Left ventricle myocardium inferior (tissue), 1 donor: ENCODE measurements around the gene LBX1. TPM values are rescaled to one million over a fixed set of nuclear protein-coding genes. Genes with fewer than 3 reads are reported as not detected.

Experiments
- DNase-seq: peaks from one replicate; pipeline ENCODE4 v3.0.0-alpha.2; 2020
- H3K27ac ChIP-seq: fragments of 200-600 bp; replicated peaks from 2 replicates; pipeline ENCODE4 v1.8.0; 2021
- H3K27me3 ChIP-seq: fragments of 200-600 bp; 2 replicates; pipeline ENCODE4 v1.8.0; 2021; ENCODE audit warnings: low read depth
- H3K36me3 ChIP-seq: fragments of 200-600 bp; 2 replicates; pipeline ENCODE4 v1.8.0; 2021
- H3K4me1 ChIP-seq: fragments of 200-600 bp; 2 replicates; pipeline ENCODE4 v1.8.0; 2021
- H3K4me3 ChIP-seq: fragments of 200-600 bp; 2 replicates; pipeline ENCODE4 v1.8.0; 2021; ENCODE audit warnings: mild to moderate bottlenecking, moderate library complexity
- H3K9me3 ChIP-seq: fragments of 200-600 bp; replicated peaks from 2 replicates; pipeline ENCODE4 v1.8.0; 2021
- intact Hi-C: fragments of 100-400 bp; cut with micrococcal nuclease; formaldehyde crosslinking; loops from one replicate; pipeline ENCODE4 v1.11.0; 2022
- total RNA-seq: library from RNA; stranded (reverse); fragmentation: NEBNext Ultra II Directional; extraction: Animal tissue kit (Norgen Biotek cat#: 25700); gene quantifications from one replicate; pipeline ENCODE4 v1.2.1, GENCODE V29; 2021
- TF ChIP-seq, protein P1 (sequence below): fragments of 200-600 bp; IDR thresholded peaks from 2 replicates; pipeline ENCODE4 v1.8.0; 2021; ENCODE audit warnings: antibody characterized with exemption, mild to moderate bottlenecking, borderline replicate concordance
- donor health status: DM: no; HTN: yes; CAD: no; lungs with severe emphysema.

LBX1 gene
- total RNA-seq, 1 donor from 2014 or later: not detected

DNA sequence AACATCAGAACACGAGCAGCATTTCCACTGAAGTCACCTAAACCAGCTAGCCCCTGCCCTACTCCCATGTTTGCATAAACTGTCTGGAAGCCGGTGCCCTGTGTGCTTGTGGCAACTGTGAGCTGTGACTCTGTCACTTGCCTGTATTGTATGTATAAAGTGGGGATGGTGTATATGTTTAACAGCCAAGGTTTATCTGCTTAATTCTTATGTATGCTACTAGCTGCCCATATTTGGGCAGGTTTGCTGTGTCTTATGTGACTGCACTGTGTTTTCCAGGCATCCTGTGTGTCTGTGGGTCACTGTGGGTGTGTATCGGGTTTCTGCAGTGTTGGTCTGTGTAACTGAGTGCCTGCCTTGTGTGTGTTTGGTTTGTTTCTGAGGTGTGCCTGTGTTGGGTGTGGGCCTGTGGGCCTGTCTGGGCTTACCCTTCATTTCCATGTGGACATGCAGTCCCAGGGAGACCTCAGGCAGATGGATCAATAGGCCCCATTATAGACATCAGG is 9.3 kb downstream of the LBX1 start:
- H3K4me1 ChIP-seq: peaks cover 58% of the 10 kb centered on the region
- TF ChIP-seq, protein P1, sequence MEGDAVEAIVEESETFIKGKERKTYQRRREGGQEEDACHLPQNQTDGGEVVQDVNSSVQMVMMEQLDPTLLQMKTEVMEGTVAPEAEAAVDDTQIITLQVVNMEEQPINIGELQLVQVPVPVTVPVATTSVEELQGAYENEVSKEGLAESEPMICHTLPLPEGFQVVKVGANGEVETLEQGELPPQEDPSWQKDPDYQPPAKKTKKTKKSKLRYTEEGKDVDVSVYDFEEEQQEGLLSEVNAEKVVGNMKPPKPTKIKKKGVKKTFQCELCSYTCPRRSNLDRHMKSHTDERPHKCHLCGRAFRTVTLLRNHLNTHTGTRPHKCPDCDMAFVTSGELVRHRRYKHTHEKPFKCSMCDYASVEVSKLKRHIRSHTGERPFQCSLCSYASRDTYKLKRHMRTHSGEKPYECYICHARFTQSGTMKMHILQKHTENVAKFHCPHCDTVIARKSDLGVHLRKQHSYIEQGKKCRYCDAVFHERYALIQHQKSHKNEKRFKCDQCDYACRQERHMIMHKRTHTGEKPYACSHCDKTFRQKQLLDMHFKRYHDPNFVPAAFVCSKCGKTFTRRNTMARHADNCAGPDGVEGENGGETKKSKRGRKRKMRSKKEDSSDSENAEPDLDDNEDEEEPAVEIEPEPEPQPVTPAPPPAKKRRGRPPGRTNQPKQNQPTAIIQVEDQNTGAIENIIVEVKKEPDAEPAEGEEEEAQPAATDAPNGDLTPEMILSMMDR: no peak
- H3K9me3 ChIP-seq: no peaks in the 10 kb centered on the region
- H3K4me3 ChIP-seq: no peak overlapping the region
- intact Hi-C loops: no loop called here
- H3K27me3 ChIP-seq: peaks cover 100% of the 10 kb centered on the region
- H3K27ac ChIP-seq: no peak overlapping the region
- H3K36me3 ChIP-seq: no peaks in the 10 kb centered on the region
- no peak for DNase-seq

DNA sequence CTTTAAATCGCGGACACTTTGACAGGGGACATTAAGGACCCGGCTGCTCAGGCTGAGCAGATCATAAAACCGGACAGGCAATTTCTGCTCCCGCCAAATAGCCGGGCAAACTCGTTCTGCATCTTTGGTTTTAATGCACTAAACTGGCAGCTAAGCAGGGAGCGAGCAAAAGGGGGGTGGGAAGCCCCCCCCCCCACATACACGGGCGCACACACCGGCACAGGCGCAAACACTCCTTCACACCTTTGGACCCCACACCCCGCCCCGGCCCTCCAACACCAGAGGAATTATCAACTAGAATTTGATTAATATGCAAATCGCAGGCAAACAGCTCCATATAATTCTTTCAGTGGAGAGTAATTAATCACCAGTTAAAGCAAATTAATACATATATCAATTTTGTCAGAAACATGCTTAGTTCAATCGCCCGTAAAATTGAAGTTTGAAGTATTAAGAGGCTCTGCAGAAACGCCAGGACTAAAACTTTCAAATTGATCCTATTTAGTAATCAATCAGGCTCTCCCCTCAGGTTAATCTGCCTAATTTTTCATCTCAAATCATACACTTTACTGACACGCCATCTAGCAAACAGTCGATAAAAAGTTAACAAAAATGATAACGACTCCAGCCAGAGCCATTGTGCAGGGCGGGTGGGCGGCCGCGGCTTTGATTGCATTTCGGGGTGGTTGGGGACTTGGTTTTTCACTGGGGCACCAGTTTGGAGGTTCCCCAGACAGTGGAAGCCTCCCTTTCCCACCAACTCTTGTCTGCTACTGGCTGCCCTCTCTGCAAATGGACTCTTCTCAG is 9.9 kb downstream of the LBX1 start:
- no peak overlapping the region for H3K27ac ChIP-seq
- no peaks in the 10 kb centered on the region for H3K9me3 ChIP-seq
- intact Hi-C loops: no loop called here
- H3K27me3 ChIP-seq: peaks cover 100% of the 10 kb centered on the region
- no peak overlapping the region for H3K4me3 ChIP-seq
- H3K36me3 ChIP-seq: no peaks in the 10 kb centered on the region
- no peak for DNase-seq
- TF ChIP-seq, protein P1: no peak
- H3K4me1 ChIP-seq: peaks cover 58% of the 10 kb centered on the region

DNA sequence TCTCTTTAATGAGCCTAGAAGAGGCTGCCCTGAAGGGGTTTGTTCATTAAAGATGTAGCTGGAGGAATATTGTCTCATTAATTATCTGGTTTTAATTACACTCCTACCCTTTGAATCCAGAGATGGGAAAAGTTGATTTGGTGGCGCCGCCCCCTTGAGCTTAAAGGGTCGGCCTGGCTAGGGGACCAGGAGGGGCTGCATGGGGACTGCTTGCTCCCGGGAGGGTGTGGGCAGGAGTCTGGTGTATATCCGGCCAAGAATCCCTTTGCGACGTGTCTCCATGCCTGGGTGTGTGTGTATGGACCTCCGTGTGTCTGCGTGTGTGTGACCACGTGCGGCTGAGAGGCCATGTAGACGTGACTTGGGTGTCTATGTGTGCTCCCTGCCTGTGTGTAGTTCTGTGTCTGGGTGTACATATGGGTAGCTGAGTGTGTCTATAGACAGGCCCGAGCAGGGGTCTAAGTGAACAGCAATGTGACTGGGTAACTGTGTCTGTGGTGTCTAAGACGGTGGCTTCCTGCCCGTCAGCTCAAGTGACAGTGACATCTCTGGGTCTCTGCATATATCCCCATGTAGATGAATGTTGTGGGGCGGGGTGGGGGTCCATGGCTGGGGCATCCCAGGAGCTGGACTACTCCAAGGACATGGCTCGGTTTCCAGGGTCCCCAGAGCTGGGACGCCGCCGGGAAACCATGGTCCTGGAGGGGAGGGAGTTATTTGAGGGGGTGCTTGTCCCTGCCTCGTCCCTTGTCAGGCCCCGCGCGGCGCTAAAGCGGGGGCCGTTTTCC is 10.7 kb downstream of the LBX1 start:
- Histone ChIP-seq H3K4me1 (peaks cover 59% of the 10 kb centered on the region), H3K27ac (no peak overlapping the region), H3K9me3 (no peaks in the 10 kb centered on the region), H3K36me3 (no peaks in the 10 kb centered on the region), H3K27me3 (peaks cover 100% of the 10 kb centered on the region), H3K4me3 (no peak overlapping the region)
- TF ChIP-seq, protein P1: no peak
- no peak for DNase-seq
- intact Hi-C loops: no loop called here

- intact Hi-C loops: no loop called here
- DNase-seq: no peak
- peaks cover 52% of the 10 kb centered on the region for H3K4me1 ChIP-seq
- H3K9me3 ChIP-seq: no peaks in the 10 kb centered on the region
- H3K36me3 ChIP-seq: no peaks in the 10 kb centered on the region
- TF ChIP-seq, protein P1: peak; percentile 21
- H3K4me3 ChIP-seq: peak overlapping the region; percentile 41
- no peak overlapping the region for H3K27ac ChIP-seq
- peaks cover 100% of the 10 kb centered on the region for H3K27me3 ChIP-seq
Measured at GRCh38 chr10:101217450-101218281, 11.6 kb downstream of the LBX1 start.

- H3K9me3 ChIP-seq: no peaks in the 10 kb centered on the region
- peaks cover 48% of the 10 kb centered on the region for H3K4me1 ChIP-seq
- intact Hi-C loops: no loop called here
Measured at GRCh38 chr10:101217044-101217425, 12.2 kb downstream of the LBX1 start.

More at GRCh38 chr10:101217044-101217425, 12.2 kb downstream of the LBX1 start:
- no peak for DNase-seq
- no peak overlapping the region for H3K27ac ChIP-seq
- H3K36me3 ChIP-seq: no peaks in the 10 kb centered on the region
- TF ChIP-seq, protein P1: no peak
- H3K27me3 ChIP-seq: peaks cover 100% of the 10 kb centered on the region
- peak overlapping the region; percentile 41 for H3K4me3 ChIP-seq
